Measurements from ENCODE around the gene JKAMP. TPM values are rescaled to one million over a fixed set of nuclear protein-coding genes. Genes with fewer than 3 reads are reported as not detected.
"Not testable (repeated sequence)": the region's sequence is repeated elsewhere in the genome, so short reads cannot be mapped to it uniquely, and the experiment has no call there.

JKAMP gene
- total RNA-seq, 1 donor from 2014 or later, result 86.1 TPM

DNA sequence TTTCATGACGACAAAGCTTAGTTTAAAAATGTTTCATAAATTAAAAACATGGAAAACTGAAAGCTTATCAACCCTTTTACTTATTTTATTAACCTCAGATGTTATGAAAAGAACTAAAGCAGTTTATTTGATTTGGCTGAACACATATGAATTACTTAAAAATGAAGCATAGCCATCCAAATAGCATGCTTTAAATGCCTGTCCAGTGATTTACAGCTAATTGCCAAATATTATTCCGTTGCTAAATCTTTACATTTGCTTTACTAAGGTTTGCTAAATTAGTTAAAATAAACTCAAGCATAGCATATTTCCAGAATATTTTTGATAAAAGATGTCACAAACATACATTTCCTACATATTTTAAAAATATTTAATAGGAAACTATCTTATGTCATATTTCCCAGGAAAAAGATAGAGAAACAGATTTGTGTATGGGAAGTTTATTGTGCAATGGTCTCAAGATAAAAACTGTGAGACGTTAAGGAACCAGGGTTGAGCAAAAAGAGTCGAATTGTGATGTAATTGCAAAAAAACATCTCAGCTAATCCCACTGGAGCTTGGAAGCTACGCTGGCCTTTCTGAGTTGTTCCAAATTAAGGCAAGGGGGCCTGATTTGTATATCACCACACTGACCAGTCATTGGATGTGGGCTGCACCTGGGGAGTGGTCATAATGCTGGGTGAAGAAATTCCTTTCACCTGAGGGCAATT is 44.9 kb upstream of the JKAMP start:
- H3K9me3 Mint-ChIP-seq (ENCODE audit: unreplicated experiment), result no peaks in the 10 kb centered on the region
- H3K27ac Mint-ChIP-seq (ENCODE audit: unreplicated experiment), result no peak overlapping the region
- H3K36me3 Mint-ChIP-seq (ENCODE audit: unreplicated experiment), result no peaks in the 10 kb centered on the region
- TF ChIP-seq, protein P1, sequence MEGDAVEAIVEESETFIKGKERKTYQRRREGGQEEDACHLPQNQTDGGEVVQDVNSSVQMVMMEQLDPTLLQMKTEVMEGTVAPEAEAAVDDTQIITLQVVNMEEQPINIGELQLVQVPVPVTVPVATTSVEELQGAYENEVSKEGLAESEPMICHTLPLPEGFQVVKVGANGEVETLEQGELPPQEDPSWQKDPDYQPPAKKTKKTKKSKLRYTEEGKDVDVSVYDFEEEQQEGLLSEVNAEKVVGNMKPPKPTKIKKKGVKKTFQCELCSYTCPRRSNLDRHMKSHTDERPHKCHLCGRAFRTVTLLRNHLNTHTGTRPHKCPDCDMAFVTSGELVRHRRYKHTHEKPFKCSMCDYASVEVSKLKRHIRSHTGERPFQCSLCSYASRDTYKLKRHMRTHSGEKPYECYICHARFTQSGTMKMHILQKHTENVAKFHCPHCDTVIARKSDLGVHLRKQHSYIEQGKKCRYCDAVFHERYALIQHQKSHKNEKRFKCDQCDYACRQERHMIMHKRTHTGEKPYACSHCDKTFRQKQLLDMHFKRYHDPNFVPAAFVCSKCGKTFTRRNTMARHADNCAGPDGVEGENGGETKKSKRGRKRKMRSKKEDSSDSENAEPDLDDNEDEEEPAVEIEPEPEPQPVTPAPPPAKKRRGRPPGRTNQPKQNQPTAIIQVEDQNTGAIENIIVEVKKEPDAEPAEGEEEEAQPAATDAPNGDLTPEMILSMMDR (IDR thresholded peaks at IDR 0.05; ENCODE audit: partially characterized antibody, unreplicated experiment), result no peak
- no peak for DNase-seq
- H3K27me3 Mint-ChIP-seq (ENCODE audit: unreplicated experiment), result no peaks in the 10 kb centered on the region
- H3K4me1 Mint-ChIP-seq (ENCODE audit: low read depth, unreplicated experiment), result no peaks in the 10 kb centered on the region
- no peak overlapping the region for H3K4me3 Mint-ChIP-seq (ENCODE audit: unreplicated experiment)

DNA sequence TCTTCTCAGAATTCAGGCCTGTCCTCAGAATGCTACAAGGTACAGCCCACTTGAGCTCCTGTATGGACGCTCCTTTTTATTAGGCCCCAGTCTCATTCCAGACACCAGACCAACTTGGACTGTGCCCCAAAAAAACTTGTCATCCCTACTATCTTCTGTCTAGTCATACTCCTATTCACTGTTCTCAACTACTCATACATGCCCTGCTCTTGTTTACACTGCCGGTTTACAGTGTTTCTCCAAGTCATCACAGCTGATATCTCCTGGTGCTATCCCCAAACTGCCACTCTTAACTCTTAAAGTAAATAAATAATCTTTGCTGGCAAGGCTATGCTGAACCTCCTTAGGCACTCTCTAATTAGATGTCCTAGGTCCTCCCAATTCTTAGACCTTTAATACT is 35.6 kb upstream of the JKAMP start:
- not testable (repeated sequence) for H3K4me1 Mint-ChIP-seq (ENCODE audit: low read depth, unreplicated experiment); DNase-seq; H3K27ac Mint-ChIP-seq (ENCODE audit: unreplicated experiment)

DNA sequence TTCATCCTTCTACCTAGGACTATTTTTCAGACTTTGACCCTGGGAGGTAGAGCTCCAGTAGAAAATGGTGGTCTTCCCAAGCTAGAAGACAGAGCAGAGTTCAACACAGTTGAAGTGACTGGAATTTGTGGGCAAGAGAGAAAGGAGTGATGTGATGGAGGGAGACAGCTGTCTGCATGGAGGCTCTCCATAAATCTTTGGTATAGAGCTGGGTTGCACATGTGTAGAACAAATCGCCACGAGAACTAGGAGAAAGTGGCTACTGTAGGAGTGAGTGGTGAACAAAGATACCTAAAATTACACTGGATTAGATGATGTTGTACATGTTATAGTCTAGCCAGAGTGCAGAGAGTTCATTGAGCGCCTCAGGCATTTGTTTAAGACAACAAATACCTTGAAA is 33.6 kb upstream of the JKAMP start:
- H3K27me3 Mint-ChIP-seq (ENCODE audit: unreplicated experiment), result no peaks in the 10 kb centered on the region
- H3K4me1 Mint-ChIP-seq (ENCODE audit: low read depth, unreplicated experiment), result no peaks in the 10 kb centered on the region
- H3K27ac Mint-ChIP-seq (ENCODE audit: unreplicated experiment), result no peak overlapping the region
- no peak overlapping the region for H3K4me3 Mint-ChIP-seq (ENCODE audit: unreplicated experiment)
- H3K9me3 Mint-ChIP-seq (ENCODE audit: unreplicated experiment), result no peaks in the 10 kb centered on the region
- no peak for DNase-seq
- no peaks in the 10 kb centered on the region for H3K36me3 Mint-ChIP-seq (ENCODE audit: unreplicated experiment)
- TF ChIP-seq, protein P1 (IDR thresholded peaks at IDR 0.05; ENCODE audit: partially characterized antibody, unreplicated experiment), result no peak

More for the DNA sequence above, 35.6 kb upstream of the JKAMP start:
- H3K9me3 Mint-ChIP-seq (ENCODE audit: unreplicated experiment); H3K36me3 Mint-ChIP-seq (ENCODE audit: unreplicated experiment); H3K4me3 Mint-ChIP-seq (ENCODE audit: unreplicated experiment); H3K27me3 Mint-ChIP-seq (ENCODE audit: unreplicated experiment): not testable (repeated sequence)

DNA sequence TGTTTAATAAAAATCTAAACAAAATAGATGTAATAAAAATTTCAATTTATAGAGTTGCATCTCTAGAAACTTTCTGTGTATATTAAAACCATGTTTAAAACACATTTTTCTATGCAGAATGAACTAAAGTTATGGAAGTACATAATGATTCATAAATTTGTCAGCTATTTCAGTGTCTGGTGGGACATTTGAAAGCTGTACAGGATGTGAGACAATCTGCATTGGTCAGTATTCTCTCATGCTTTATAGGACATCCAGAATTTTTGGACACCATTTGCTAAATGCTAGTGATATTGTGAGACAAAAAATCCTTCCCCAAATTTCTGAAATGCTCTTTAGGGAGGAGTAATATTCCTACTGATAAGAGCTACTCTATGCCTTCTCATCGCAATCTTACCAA is 32.5 kb upstream of the JKAMP start:
- no peaks in the 10 kb centered on the region for H3K9me3 Mint-ChIP-seq (ENCODE audit: unreplicated experiment)
- no peak overlapping the region for H3K27ac Mint-ChIP-seq (ENCODE audit: unreplicated experiment)
- H3K4me1 Mint-ChIP-seq (ENCODE audit: low read depth, unreplicated experiment), result no peaks in the 10 kb centered on the region
- peaks cover under 1% of the 10 kb centered on the region for H3K36me3 Mint-ChIP-seq (ENCODE audit: unreplicated experiment)
- no peaks in the 10 kb centered on the region for H3K27me3 Mint-ChIP-seq (ENCODE audit: unreplicated experiment)
- H3K4me3 Mint-ChIP-seq (ENCODE audit: unreplicated experiment), result no peak overlapping the region
- DNase-seq, result no peak
- TF ChIP-seq, protein P1 (IDR thresholded peaks at IDR 0.05; ENCODE audit: partially characterized antibody, unreplicated experiment), result no peak

DNA sequence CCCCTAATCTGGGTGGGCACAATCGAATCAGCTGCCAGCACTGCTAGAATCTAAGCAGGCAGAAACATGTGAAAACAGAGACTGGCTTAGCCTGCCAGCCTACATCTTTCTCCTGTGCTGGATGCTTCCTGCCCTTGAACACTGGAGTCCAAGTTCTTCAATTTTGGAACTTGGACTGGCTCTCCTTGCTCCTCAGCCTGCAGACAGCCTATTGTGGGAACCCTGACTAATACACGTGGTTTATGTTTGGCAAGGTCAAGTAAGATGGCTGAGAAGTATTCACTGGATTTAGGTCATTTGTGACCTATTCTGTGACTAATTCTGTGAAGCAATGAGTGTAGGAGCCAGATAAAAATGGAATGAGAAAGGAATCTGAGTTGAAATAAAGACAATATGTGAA is 30.2 kb upstream of the JKAMP start:
- TF ChIP-seq, protein P1 (IDR thresholded peaks at IDR 0.05; ENCODE audit: partially characterized antibody, unreplicated experiment), result no peak
- Mint-ChIP-seq H3K27ac (ENCODE audit: unreplicated experiment) (no peak overlapping the region), H3K27me3 (ENCODE audit: unreplicated experiment) (no peaks in the 10 kb centered on the region), H3K36me3 (ENCODE audit: unreplicated experiment) (peaks cover 10% of the 10 kb centered on the region), H3K9me3 (ENCODE audit: unreplicated experiment) (no peaks in the 10 kb centered on the region), H3K4me3 (ENCODE audit: unreplicated experiment) (no peak overlapping the region), H3K4me1 (ENCODE audit: low read depth, unreplicated experiment) (no peaks in the 10 kb centered on the region)
- DNase-seq, result no peak
